HG03378 (cell line): ENCODE measurements around the gene NRXN3.
"Not testable (repeated sequence)": the region's sequence is repeated elsewhere in the genome, so short reads cannot be mapped to it uniquely, and the experiment has no call there.

ENCODE experiments used
- ATAC-seq: cut with Tn5 transposase; IDR thresholded peaks from one replicate; pipeline ENCODE4 v1.9.1; 2021; ENCODE audit warnings: mild to moderate bottlenecking, moderate library complexity; ENCODE audit not compliant: unreplicated experiment

NRXN3 gene

DNA sequence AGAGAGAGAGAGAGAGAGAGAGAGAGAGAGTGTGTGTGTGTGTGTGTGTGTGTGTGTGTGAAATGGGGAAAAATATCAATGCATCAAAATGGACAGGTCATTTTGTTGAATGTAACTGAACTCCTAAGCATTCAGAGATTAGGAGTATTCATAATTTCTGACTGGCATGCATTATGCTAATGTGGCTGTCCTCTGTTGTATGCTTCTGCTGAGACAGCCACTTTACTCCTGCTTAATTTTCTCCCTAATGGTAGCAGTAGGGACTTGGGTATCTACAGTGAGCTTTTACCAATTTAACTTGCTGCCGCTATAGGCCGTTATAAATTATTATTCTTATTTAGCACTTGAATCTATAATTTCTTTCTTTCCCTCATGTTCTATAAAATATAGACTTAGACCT lies 924.8 kb downstream of the NRXN3 start:
- no peak for ATAC-seq

DNA sequence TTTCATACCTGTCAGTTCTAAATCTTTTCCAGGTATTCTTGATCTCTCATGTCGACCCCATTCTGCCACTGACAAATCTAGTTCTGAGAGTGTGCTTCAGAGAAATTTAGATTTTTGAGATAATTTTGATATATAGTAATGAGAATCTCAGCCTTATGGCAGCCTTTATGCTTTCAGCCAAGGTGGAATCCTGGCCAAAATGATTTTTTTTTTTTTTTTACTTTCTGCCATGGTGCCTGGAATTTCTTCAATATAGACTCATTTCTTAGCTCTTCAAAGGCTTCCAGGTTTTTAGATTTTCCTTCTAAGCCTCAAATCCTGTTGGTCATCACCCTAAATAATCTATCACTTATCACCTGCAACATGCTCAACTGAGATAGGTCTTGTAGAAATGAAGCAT lies 926.6 kb downstream of the NRXN3 start:
- ATAC-seq: no peak

DNA sequence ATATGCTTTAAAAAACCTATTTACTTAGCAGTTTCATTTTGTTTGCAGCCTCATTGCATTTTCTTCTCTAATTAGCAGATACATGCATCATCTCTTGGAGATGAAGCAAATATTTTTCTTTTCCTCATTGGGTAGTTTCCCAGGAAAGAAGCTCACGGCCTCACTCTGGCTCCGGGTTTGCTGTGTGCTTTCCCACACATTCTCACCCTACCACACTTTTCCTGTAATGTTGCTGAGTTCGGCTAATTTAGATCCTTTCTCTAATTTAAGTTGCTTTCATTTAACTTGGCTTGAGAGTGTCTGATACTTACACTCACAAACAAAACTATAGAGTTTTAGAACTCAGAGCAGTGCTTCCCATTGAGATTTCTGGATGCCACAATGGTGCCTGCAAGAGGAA lies 928.2 kb downstream of the NRXN3 start:
- ATAC-seq: no peak

DNA sequence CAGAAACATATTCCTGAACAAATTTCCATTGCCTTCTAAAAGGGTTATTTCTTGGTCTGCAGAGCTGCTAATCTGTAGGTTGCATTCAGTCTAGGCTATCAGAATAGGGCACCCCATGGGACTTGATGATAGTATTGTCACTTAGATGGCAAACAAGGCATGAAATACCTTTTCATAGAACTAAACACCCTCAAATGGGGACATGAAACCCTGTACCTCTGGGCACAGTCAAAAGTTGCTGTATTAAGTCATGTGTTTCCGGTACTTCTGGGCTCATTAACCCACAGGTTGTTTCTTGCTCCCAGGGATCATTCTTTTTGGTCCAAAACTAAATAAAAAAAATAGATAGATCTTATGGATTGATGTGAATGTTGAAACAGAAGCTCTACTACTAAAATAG lies 930.4 kb downstream of the NRXN3 start:
- no peak for ATAC-seq

DNA sequence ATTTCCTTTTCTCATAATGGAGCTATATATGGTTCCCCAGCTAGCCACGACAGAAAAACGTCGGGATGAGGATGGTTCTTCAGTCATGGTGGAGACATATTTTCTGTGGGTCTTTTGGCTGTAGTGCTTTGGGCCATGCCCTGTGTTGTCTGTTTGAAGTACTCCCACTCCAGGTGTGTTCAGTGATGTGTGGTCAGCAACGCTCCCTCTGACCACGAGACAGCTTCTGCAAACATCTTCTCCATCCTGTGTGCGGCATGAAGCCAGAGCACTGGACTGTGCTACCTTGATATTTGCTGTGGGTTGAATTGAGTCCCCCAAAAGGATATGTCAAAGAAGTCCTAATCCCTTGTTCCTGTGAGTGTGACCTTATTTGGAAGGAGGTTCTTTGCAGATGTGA lies 931.2 kb downstream of the NRXN3 start:
- no peak for ATAC-seq

DNA sequence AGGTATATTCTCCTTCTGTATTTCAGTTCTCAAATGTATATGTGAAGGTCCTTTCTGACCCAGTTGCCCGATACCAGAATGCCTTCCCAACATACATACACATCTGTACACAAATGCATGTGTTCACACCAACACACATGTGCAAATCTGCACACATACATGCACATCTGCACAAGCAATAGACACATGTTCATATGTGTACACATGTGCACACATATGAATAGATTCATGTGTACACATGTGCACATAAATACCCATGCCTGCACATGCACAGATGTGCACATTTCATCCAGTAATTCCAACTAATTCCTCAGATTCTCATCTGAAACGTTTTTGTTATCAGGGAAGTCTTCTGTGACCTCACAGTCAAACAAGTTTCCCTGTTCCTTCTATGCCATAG lies 933.6 kb downstream of the NRXN3 start:
- ATAC-seq: no peak

DNA sequence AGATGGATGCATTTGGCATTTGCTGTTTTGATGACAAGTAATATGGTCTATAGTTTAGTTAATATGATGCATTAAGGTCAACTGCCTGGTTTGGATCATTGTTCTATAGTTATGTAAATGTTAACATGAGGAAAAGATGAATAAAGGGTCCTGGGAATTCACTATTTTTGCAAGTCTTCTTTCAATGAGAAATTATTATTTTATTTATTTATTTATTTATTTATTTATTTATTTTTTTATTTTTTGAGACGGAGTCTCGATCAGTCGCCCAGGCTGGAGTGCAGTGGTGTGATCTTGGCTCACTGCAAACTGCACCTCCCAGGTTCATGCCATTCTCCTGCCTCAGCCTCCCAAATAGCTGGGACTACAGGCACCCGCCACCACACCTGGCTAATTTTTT lies 940.4 kb downstream of the NRXN3 start:
- ATAC-seq: not testable (repeated sequence)

DNA sequence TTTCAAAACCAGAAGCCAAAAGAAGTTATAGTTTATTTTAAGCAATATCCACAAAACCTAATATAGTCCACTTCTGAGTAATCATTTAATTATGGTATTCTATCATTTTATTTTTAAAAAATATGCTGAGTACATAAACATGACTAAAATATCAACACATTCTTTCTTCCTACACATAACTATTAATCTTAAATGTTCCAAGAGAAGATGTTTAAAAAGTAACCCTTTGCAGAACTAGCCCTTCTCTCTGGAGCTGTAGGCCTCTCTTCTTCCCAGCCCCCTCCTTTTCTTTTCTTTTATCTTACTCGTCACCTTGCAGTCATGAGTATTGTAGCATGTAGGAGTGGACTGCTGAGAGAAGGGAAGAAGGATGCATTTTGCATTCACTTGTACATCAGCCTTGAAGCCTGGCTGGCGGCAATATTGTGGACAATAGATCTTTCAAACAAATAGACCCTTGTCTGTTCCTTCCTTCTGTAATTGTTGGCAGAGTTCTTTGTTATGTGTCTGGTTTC lies 941.9 kb downstream of the NRXN3 start:
- no peak for ATAC-seq

DNA sequence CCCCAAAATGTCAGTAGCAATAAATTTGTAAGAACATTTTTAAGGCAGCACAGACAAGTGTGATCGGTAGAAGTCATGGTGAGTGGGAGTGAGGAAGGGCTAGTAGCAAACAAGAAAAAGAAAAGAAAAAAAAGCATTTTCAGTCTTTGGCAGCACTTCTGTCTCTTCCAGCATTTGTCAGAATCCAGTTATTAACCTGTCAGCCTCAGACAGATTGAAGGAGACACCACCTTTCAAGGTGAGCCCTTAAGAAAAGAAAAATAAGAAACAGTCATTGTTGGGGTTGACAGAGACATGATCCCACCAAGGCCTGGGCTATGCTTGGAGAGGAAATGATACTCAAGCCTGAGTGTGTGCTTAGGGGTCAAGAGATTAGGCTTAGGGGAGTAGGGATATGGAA lies 947.4 kb downstream of the NRXN3 start:
- no peak for ATAC-seq

DNA sequence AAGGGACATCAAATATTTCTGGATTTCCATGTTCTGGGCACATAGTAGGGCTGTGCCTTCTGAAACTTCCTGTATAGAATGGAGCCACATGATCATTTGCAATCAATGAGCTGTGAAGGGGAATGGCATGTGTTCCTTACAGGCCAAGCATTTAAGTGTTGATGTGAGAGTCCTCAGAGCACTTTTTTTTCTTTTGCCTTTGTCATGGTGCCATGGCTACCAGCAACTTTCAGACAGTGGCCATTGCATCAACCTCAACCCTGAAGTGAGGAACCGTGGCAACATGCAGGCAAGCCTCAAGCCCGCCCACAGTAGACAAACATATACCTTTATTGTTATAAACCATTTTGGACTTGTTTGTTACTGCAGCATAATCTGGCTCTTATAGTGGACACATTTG lies 948.1 kb downstream of the NRXN3 start:
- ATAC-seq: no peak

DNA sequence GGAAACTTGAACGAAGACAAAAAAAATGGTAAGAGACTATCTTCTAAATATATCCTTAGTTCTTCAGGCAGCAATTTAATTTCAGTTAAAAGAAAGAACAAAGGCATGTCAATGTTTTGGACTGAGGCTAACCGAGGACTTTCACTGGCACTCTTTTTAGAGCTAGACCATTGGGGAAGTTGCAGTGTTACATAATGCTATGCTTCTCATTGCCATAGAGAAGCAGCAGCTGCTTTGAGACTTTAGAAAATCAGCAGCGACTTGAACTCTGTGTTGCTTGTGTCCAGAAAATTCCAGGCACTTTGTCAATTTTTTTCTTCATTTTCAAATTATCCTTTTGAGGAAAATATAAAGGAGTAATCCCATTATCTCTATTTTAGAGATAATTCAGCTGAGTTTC lies 964.2 kb downstream of the NRXN3 start:
- ATAC-seq: no peak

DNA sequence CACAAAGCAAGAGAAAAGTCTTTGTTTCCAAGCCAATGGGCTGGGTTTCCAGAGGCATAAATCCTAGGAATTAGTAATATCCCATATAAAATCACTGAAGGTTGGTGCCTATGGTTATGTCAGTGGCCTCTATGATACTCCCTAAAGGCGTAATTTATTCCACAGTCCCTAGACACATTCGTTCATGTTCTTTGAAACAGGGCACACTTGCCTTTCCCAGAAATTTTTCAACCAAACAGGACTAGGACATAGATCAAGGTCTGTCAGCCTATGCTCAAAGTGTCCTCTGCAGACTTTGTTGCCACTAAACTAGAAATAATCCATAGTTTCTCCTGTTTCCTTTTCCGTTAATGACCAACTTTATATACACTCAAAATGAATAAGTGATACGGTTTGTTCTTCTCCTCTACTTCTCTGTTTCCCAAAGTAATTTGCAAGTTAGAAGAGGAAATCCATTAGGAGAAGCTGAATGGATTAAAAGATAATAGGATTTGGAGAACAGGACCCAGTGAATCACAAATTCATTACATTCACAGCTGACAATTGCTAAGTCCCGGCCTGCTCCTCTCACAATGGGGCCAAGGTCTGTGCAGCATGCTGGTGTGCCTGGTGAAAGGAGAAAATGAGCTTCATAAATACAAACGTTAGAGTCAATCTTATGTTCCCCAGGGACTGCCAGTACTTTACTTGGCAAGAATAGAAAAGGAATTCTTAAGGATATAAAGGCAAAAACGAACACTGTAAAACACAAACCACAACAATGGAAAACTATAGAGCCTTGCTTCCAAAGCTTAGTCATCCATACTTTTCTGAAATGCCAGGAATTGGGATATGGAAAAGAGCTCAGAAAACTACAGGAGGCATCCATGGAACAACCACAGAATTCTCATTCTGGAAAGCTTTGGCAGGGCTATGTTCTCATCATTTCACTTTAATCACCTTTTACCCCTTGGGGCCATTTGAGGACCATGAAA lies 966.2 kb downstream of the NRXN3 start:
- ATAC-seq: no peak

DNA sequence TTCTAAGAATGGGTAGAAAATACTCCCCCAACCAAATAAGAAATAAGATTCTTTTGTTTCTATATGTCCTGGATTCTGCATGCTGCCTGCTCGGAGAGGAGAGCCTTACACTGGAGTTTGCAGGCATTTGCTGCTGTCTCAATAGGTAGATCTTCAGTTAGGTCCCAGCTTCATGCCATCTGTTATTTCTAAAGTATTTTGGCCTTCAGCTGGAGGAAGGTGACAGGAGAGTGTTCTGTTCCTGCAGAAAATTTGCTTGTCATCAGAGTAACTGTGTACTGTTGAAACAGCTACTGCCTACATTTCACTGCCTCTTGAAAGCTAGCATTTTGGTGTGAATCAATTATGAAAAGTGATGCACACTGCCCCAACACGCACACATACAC lies 966.9 kb downstream of the NRXN3 start:
- ATAC-seq: no peak

DNA sequence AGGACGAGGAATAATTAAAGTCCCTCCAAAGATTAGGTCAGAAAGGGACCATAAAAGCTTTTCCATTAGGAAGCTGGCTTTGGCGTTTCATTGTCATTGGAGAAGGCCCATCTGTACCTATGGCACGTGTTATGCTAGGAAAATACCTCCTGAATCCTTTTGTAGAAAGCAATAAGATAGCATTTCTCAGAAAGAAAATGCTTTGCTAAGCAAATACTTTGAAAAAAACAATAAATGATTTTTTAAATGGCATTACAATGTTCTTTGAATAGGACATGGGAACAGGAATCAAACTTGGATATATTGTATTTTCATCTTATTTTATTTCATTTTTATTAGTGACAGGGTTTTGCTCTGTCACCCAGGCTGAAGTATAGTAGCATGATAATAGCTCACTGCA lies 967.7 kb downstream of the NRXN3 start:
- ATAC-seq: no peak

DNA sequence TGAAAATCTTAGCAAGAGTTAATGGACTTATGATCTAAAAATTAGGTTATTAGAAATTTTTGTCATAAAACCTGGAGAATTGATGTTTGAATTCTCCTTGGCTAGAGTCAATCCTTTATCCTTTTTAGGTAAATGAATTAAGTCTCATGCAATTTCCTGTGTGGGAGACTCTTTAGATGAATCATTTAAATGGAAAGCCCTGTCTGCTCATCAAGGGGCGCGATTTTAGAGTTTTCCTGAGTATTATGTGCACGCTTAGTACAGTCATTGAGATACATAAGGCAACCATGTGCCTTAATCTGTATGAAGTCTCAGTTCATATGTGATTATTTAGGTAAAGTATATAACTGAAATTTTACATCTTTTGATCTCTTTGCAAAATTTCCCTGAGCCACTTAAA lies 974.7 kb downstream of the NRXN3 start:
- ATAC-seq: no peak

DNA sequence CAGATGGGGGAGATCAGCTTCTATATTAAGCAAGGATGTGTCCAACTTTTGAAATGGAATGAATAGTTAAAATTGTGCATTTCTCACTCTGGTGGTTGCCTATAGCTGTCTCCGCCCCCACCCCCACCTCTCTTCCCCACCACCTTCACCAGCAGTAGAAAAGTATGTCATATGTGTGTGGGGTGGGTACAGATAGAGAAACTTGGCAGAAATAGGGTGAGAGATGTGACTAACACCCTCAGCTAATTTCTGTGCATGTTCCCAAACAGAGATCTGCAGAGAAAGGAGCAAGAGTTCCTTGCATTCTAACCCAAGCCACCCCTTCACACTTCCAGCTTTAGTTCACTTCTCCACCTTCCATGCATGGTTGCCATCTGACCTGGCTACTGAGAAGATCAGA lies 980.1 kb downstream of the NRXN3 start:
- ATAC-seq: no peak

DNA sequence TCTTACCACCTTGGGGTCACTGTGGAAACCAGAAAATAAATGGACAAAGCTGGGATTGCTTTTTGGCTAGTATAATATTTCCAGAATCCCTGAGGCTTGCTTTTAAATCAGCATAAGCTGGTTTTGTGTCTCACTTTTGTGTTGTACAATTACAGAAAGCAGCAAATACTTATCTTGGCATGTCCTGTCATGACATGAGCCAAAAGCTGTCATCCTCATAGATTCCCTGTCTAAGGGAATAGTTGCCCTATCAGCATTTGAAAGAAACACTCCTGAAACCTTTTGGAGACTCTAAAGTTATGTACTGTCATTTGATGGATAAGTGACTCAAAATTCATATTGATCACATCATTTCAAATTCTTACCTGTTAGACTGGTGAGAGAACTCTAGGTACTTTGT lies 987.2 kb downstream of the NRXN3 start:
- no peak for ATAC-seq

DNA sequence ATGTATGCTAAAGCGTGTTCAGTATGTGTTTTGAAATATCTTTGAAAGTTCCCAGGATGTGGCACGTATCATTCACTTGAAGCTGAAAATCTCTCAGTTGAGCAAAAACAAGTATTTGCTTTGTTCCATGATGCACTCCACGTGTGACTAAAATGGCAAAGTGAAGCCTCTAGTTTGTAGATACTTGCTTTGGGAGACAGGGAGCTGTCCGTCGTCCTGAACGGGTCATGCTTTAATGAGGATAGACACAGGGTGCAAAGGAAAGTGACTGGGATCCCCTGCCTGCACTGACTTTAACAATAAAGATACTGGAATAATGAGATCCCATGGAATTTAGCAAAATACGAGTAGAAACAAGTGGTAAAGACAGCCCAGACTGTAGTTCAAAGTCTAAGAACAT lies 991.4 kb downstream of the NRXN3 start:
- no peak for ATAC-seq

DNA sequence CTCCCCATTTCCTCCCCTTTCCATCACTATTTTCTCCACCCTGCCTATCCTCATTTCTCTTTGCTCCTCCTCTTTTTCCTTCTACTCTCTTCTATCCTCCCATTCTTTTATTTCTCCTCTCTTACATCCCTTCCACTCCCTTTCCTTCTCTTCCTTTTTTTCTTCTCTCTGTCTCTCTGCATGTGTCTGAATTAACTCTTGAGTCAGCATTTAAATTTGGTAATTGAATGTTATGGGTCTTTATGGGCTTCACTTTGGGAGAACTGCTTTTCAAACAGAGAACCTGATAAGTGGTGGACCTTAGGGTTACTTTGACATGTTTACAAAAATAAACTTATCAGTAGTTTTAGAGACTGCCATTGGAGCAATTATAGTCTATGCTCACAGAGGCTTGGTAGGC lies 992.7 kb downstream of the NRXN3 start:
- ATAC-seq: no peak

DNA sequence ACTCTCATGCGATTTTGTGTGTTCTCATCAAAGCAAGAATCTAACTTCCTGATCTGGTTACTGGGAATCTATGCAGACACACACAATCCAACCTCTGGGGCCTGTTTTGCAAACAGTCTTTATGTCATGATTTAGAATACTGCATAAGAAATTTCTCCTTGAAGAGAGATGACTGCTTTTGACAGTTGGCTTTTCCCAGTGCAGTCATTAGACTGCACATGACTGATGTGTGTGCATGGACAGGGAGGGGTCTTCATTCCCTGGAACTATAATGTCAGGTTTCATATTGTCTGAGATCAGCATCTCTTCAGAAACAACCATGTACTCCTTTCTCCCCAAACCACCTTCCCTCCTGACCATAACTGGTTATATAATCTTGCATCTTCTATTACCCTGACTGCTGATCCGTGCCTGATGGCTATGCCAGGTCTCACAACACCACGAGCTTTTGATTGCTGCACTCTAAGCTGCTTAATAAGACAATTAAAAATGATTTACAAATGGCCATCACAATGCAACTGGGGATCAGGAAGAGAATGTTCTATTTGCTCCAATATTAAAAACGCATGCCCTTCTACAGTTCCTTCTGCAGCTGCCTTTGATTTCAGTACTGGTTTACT lies 995.4 kb downstream of the NRXN3 start:
- ATAC-seq: no peak

DNA sequence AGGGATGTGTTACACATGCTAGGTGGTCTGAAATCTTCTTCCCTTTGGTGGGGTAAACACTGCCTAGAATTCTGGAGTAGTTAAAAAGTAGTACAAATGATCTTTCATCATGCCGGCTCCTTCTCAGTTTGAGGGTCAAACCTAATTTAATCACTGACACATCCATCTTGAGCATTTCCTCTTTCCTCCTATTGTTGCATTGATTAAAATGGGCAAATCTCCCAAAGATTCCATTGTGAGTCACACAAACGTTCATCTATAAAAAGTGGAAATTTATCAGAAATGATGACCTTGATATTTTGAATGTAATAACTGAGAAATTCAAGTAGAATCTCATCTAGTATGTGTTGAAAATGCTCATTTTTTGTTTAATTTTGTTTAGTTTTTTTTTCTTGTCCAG lies 996.0 kb downstream of the NRXN3 start:
- ATAC-seq: no peak

DNA sequence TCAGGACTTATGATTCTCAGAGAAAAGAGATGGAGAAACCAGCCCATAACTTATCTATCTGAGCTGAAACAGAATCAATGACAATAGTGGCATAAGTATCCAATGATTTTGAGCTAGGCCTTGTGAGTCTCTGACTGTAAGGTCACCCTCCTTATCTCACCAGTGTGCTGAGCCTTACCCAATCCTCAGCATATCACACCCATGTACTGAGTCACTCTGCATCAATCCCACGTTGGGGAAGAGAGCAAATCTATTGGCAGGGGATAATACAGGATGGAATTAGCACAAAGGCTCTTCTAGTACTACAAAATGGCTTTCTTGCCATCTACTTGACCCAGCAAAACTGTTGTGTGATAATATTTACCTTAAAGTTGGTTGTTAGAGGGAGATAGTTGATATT lies 997.8 kb downstream of the NRXN3 start:
- no peak for ATAC-seq
